Epidermal melanocyte (primary cell): ENCODE data around the gene SLK.
A peak's percentile ranks its signal among the peaks of the same experiment; 100 is the strongest.

ENCODE experiments used
- DNase-seq: peaks from one replicate; pipeline ENCODE4 v3.0.0; 2011; ENCODE audit warnings: low spot score; ENCODE audit not compliant: insufficient read length

Gene SLK

DNA sequence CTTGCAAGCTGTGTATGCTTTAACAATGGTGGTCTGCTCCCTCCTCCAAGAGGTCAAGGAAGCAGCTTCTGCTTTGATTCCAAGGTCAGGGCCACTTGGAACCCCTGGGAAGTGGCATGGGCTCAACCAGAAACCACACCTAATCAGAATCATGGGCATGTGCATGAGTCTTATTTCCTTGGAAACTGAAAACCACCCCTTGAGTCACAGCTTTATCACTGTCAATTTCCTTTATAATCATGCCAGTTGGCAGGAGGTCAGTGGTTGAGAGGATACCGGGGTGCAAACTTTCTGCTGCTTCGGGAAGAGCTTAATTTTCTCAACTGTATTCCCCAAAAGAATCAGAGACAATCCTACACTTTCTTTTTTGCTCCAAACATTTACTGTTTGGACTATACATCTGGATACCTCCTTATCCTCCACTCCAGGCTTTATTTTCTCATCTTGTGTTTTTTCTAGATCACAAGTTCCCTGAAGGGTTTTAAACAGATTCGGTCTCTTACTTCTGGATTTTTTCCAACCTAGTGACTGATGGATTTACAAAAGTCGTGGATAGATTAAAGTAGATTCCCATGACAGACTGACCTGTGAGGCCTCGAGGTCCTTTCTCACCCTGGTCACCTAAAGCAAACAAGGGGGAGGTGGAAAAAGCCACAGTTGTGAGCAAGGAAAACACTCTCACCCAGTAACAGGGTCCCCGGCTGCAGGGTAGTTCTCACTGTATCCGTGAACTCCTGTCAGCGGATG is 82.7 kb downstream of the SLK start:
- DNase-seq = no peak

DNA sequence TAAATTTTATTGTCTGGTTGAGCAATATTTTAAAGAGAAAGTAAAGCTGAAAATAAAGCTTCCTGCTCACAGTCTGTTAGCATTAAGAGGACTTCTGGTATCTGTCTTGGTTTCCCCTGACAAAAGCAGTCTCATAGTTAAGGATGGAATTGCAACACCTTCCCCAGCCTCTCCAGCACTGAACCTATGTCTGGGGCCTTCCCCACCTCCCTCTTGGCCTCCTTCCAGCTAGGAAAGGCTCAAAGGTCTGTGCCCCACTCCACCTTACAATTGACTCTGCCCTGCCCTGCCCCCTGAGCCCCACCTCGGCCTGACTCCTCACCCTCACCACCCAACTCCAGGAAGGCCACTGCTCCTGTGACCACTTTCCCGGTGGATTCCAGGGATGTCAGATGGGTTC is 85.5 kb downstream of the SLK start:
- DNase-seq = no peak

- DNase-seq = no peak
Observed at GRCh38 chr10:104053201-104053600, 86.3 kb downstream of the SLK start.

DNA sequence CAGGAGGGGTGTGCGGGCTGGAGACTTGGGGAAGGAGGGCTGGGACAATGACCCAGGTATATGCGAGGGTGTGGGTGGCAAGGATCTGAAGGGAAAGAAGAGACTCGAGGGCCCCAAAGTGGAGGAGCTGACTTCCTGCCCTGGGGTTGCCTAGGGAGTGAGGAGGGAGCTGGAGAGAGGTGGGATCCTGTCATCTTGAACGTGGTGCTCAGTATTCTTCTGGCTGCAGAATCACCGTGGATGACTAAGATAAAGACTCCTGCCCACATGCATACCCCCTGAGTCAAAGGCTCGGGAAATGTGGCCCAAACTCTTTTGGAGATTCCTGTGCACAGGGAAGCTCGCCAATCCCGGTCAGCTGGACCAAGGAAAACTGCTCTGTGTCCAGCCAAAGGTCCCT is 87.5 kb downstream of the SLK start:
- no peak for DNase-seq

DNA sequence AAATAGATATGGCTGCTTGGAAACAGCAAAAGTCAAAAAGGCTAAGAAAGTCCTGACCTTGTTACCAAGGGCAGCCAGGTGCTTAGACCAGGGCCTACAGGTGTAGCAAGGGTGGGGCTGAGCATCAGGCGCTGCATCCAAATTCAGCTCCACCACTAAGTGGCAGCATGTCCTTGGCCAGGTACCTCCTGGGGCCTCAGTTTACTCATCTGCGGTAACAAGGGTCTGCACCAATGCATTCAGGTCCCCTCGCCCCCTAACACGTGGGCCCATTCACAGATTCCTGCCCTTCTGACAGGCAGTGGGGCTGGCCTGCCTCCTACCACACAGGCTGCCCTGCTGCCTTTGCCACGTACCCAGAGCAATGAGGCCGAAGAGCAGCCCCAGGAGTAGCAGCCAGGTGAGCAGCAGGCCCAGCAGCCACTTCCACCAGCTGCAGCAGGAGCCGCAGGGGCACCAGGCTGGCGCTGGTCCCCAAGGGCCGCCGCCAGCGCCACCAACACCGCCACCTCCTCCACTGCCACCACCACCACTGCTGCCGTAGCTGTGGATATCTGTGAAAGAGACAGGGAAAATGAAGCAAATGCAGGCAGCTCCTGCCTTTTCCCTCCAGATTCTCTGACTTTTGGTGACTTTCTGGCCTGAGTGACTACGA is 89.8 kb downstream of the SLK start:
- no peak for DNase-seq

GRCh38 chr10:104057717-104058116 is 90.8 kb downstream of the SLK start:
- DNase-seq = no peak

DNA sequence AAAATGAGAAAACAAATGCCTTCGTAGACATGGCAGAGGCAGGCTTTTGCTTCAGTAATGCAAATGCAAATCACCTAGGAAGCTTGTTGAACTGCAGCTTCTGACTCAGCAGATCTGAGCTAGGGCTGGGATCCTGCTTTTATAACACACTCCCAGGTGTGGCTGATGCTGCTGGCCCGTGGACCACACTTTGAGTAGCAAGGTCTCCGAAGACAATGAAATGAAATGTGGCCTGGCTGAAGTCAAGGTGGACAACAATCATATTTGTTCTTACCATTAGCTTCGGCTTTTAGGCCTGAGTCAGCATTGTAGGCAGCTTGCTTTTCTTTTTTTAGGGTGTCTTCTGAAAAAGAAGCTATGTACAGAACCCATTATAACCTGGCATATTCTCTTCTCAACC is 92.4 kb downstream of the SLK start:
- no peak for DNase-seq

DNA sequence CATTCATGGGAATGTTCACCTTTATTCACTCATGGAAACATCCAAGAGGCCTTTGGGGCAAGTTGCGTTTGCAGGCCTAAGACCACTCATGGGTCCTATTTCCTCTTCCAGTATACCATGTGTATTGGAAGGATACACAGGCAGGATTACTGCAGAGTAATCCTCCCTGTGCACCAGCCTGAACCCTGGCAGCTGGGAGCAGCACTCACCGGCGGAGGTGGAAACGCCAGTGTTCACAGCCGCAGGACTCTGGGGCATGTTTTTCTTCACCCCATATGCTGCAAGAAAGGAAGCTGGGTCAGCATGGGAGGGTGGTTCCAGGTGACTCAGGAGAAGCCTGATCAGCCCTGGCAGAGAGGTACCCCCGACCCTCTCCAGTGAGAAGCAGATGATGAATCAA is 94.3 kb downstream of the SLK start:
- no peak for DNase-seq

- DNase-seq = no peak
Observed at GRCh38 chr10:104065748-104066147, 98.8 kb downstream of the SLK start.

GRCh38 chr10:104066945-104067344 is 100.0 kb downstream of the SLK start:
- DNase-seq = no peak

- DNase-seq = no peak
Observed at GRCh38 chr10:104067525-104067924, 100.6 kb downstream of the SLK start.

DNA sequence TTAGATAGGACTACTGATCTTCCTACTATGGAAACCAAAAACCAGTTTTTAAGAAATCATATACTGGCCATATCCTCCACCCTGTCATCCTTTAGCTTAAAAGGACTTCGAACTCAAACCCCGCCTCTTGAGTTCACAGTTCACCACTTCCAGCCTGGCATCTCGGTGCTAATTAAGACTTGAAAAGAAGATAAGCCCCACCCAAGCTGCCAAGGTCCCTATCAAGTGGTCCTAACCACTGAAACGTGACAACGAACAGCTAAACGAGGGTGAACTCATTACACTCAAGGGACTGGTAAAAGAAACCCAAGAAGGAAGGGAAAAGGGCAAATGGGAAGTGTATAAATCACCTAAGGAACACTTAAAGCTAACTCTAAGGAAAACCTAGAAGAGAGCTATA is 102.7 kb downstream of the SLK start:
- no peak for DNase-seq

GRCh38 chr10:104072786-104073185 is 105.8 kb downstream of the SLK start:
- DNase-seq = no peak

DNA sequence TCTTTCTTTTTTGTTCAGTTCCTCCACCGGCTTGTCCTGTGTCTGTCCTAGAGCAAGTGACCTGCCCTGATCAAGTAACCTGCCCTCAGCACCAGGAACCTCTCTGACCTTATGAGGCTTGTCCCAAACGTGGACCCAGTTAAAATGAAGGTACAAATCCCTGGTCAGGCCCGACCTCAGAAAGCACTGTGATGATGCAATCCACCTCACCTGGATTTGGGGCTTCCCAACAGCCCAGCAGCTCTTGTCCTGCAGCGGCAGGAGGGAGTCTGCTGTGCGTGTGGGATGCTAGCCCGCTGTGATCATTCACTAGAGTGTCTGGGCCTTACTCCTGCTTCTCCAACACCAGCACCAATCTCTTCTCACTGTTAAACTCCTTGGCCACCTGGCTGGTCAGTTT is 107.6 kb downstream of the SLK start:
- no peak for DNase-seq

GRCh38 chr10:104076743-104077160 is 109.8 kb downstream of the SLK start:
- DNase-seq = peak; percentile 30

DNA sequence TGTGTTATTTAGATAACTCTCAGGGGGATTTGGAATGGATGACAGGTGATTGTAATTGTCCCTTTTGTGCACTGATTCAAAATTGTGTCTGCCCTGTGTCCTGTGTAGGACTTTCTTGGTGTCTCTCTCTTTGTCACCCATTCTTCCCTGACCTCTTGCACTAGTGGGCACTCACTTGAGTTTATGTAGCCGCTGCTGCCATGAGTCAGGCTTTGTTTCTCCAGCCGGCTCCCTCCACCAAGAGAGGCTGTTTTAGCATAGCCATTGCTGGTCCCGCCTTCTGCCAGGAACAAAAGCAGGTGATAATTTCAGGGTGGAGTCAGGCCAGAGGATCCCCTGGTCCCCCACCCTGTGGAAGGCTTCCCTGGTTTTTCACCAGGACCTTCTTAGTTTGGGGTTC is 110.3 kb downstream of the SLK start:
- DNase-seq = no peak

GRCh38 chr10:104077663-104078151 is 110.8 kb downstream of the SLK start:
- DNase-seq = no peak
